MM.1S (cell line): ENCODE measurements around the gene SHROOM3.

Experiments
- EZH2 ChIP-seq: fragments of 300-600 bp; sonication (generic); optimal IDR thresholded peaks from 2 replicates; pipeline ENCODE3; 2017; ENCODE audit warnings: low read depth, mild to moderate bottlenecking, antibody characterized with exemption, low read length, mixed read lengths
- TF ChIP-seq, protein P1 (sequence below): fragments of 300-600 bp; sonication (generic); IDR thresholded peaks from 2 replicates; pipeline ENCODE4 v1.5.1; 2016; ENCODE audit warnings: antibody characterized with exemption, low read length, mixed read lengths

DNA sequence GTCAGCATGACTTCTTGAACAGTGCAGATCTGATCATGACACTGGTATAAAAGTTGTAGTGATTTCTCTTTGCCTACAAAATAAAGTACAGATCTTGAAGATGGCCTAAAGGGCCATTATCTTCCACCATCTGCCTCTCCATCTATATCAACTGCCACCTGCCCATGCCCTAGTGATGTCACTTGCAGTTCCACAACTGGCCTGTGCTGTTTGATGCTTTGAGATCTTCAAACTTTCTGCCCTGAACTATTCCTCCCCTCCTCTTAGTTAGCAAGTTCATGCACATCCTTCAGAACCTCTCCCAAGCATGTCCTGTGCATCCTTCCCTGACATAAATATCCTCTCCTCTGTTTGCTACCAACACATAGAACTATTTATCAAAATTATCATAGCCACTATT, 245.9 kb downstream of the SHROOM3 start:
- TF ChIP-seq, protein P1, sequence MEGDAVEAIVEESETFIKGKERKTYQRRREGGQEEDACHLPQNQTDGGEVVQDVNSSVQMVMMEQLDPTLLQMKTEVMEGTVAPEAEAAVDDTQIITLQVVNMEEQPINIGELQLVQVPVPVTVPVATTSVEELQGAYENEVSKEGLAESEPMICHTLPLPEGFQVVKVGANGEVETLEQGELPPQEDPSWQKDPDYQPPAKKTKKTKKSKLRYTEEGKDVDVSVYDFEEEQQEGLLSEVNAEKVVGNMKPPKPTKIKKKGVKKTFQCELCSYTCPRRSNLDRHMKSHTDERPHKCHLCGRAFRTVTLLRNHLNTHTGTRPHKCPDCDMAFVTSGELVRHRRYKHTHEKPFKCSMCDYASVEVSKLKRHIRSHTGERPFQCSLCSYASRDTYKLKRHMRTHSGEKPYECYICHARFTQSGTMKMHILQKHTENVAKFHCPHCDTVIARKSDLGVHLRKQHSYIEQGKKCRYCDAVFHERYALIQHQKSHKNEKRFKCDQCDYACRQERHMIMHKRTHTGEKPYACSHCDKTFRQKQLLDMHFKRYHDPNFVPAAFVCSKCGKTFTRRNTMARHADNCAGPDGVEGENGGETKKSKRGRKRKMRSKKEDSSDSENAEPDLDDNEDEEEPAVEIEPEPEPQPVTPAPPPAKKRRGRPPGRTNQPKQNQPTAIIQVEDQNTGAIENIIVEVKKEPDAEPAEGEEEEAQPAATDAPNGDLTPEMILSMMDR: peak; percentile 44
- TF ChIP-seq EZH2: no peak
